K562 (cell line): ENCODE results near the gene ADCY1. TPM values are rescaled to one million over a fixed set of nuclear protein-coding genes. Genes with fewer than 3 reads are reported as not detected.
"Not testable (repeated sequence)": the region's sequence is repeated elsewhere in the genome, so short reads cannot be mapped to it uniquely, and the experiment has no call there.

Experiments
- ATAC-seq: fragments of 200-7000 bp; cut with Tn5 transposase; 3 replicates; pipeline ENCODE4 v1.9.1; 2020; ENCODE audit warnings: moderate library complexity
- BruUV-seq: library from RNA; stranded (reverse); fragments of 400-500 nt; replicated peaks from 2 replicates; lab custom pipeline; 2021; lab: Mats Ljungman, UMichigan
- CTCF ChIA-PET: fragments of 300-600 bp; formaldehyde crosslinking; extraction: SDS; loops from one replicate; lab custom pipeline; 2021; ENCODE audit warnings: low intra/inter-chr PET ratio; lab: Yijun Ruan, JAX
- POLR2A ChIA-PET: fragments of 300-600, 350-650 bp; sonication (Branson Sonifier 250); formaldehyde crosslinking; extraction: SDS; loops from one replicate; lab custom pipeline; 2021; ENCODE audit warnings: antibody characterized with exemption, inconsistent platforms; lab: Yijun Ruan, JAX
- DNase-seq, 4 experiments: peaks; one replicate each; pipeline versions ENCODE4 v3.0.0 to v3.0.0-alpha.2; 2011 to 2018; ENCODE audit warnings: low spot score in 3 of 4, mixed read lengths in 3 of 4; ENCODE audit errors: extremely low read depth in 1 of 4
- FAIRE-seq: peaks from 2 replicates; lab custom pipeline; 2011; peaks lifted over from hg19 to GRCh38; lab: Jason Lieb, UNC
- H2AFZ ChIP-seq: 2 replicates; pipeline ENCODE4 v1.6.0; 2011; ENCODE audit warnings: low read depth, low read length, control low read depth, inconsistent platforms
- H3K27ac ChIP-seq: fragments of 200-600 bp; 3 replicates; pipeline ENCODE4 v1.8.0; 2011; ENCODE audit warnings: low read depth, mild to moderate bottlenecking, control low read depth, inconsistent platforms, low read length, moderate library complexity, mixed read lengths; ENCODE audit errors: extremely low read depth
- H3K27me3 ChIP-seq, 2 experiments: fragments of 300-600 bp in 1 of 2; 2 replicates in 1 of 2; 3 replicates in 1 of 2; pipeline versions ENCODE4 v1.6.0 to v1.8.0; 2011; ENCODE audit warnings: inconsistent platforms in 2 of 2, low read length in 2 of 2, mild to moderate bottlenecking in 1 of 2, mixed read lengths in 1 of 2, moderate library complexity in 1 of 2; ENCODE audit not compliant: control insufficient read depth in 2 of 2, insufficient read depth in 2 of 2
- H3K36me3 ChIP-seq: fragments of 300-600 bp; 3 replicates; pipeline ENCODE4 v1.8.0; 2011; ENCODE audit warnings: mild to moderate bottlenecking, low read length, inconsistent platforms; ENCODE audit not compliant: control insufficient read depth, insufficient read depth
- H3K4me1 ChIP-seq, 2 experiments: fragments of 200-600 bp in 1 of 2; replicated peaks in 1 of 2; 2 replicates in 1 of 2; 3 replicates in 1 of 2; pipeline versions ENCODE4 v1.5.1 to v1.8.0; 2011; ENCODE audit warnings: inconsistent platforms in 2 of 2, low read length in 2 of 2, mild to moderate bottlenecking in 1 of 2, mixed read lengths in 1 of 2, moderate library complexity in 1 of 2; ENCODE audit not compliant: control insufficient read depth in 2 of 2, insufficient read depth in 2 of 2
- H3K4me2 ChIP-seq: 2 replicates; pipeline ENCODE4 v1.6.1; 2011; ENCODE audit warnings: low read length, control low read depth, inconsistent platforms, mixed read lengths; ENCODE audit not compliant: insufficient read depth
- H3K4me3 ChIP-seq: fragments of 200-600 bp; sonication (generic), shearing (Covaris generic); 2 replicates; pipeline ENCODE4 v1.5.1; 2016; ENCODE audit warnings: control low read depth, inconsistent platforms
- H3K79me2 ChIP-seq: fragments of 200-600 bp; 3 replicates; pipeline ENCODE4 v1.8.0; 2011; ENCODE audit warnings: low read length, inconsistent platforms; ENCODE audit not compliant: control insufficient read depth, insufficient read depth
- H3K9ac ChIP-seq, 2 experiments: 2 replicates each; pipeline versions ENCODE4 v1.6.0 to v1.6.1; 2011; ENCODE audit warnings: low read depth in 2 of 2, low read length in 2 of 2, control low read depth in 1 of 2, inconsistent platforms in 1 of 2, mild to moderate bottlenecking in 1 of 2, mixed read lengths in 1 of 2; ENCODE audit not compliant: insufficient read depth in 1 of 2
- H3K9me1 ChIP-seq: one replicate; pipeline ENCODE4 v1.6.0; 2011; ENCODE audit warnings: inconsistent platforms, mild to moderate bottlenecking, low read length, moderate library complexity; ENCODE audit not compliant: control insufficient read depth, insufficient read depth
- H3K9me3 ChIP-seq: replicated peaks from 2 replicates; pipeline ENCODE4 v1.5.1; 2011; ENCODE audit warnings: low read depth, low read length, inconsistent platforms; ENCODE audit not compliant: control insufficient read depth, insufficient read depth
- H4K20me1 ChIP-seq: replicated peaks from 2 replicates; pipeline ENCODE4 v1.6.1; 2011; ENCODE audit warnings: low read length, inconsistent platforms, mixed read lengths; ENCODE audit not compliant: control insufficient read depth, insufficient read depth
- ARHGAP35 ChIP-seq: fragments of 450-650 bp; IDR thresholded peaks from 2 replicates; pipeline ENCODE4 v1.6.1; 2018; ENCODE audit not compliant: partially characterized antibody
- WGBS: fragments of 100-300 bp; shearing (Covaris generic); methylation state at CpG from one replicate; pipeline ENCODE4 v1.1.6; 2016; ENCODE audit warnings: low coverage, mixed read lengths; ENCODE audit not compliant: insufficient coverage; ENCODE audit errors: missing lambda C conversion rate; 5-methylcytosine and 5-hydroxymethylcytosine counted together
- in situ Hi-C: fragments of 300-500 bp; cut with MboI; formaldehyde crosslinking; loops from 4 replicates; pipeline ENCODE4 v1.15.0; 2018; ENCODE audit warnings: inconsistent platforms, mixed read lengths
- intact Hi-C: fragments of 100-400 bp; cut with micrococcal nuclease; formaldehyde crosslinking; loops from 2 replicates; pipeline ENCODE4 v1.14.2; 2022
- polyA plus RNA-seq, 8 experiments: library from polyadenylated mRNA; depleted of rRNA in 4 of 8; stranded (reverse) in 5 of 8; unstranded in 3 of 8; fragments of >200 nt; fragmentation: Nextera tagmentation in 2 of 8; fragmentation: Illumina TruSeq in 1 of 8; extraction: Ambion mirVana in 2 of 8; extraction: Trizol in 1 of 8; gene quantifications; 2 replicates each; pipeline versions ENCODE4 v1.2.1 to v1.2.3, GENCODE V29; 2011 to 2014; ENCODE audit warnings: inconsistent platforms in 1 of 8, missing spikeins in 1 of 8
- total RNA-seq, 7 experiments: library from RNA; depleted of rRNA in 6 of 7; stranded (reverse); fragments of >200 nt in 6 of 7; fragmentation: Illumina TruSeq in 2 of 7; extraction: Trizol in 2 of 7; gene quantifications; 2 replicates each; pipeline versions ENCODE4 v1.2.1 to v1.2.3, GENCODE V29; 2011 to 2021; ENCODE audit warnings: low replicate concordance in 1 of 7
- TF ChIP-seq, protein P1 (sequence below), 3 experiments: fragments of 200-800 bp in 1 of 3; fragments of 250-450 bp in 1 of 3; fragments of 450-650 bp in 1 of 3; sonication (Bioruptor Pico) in 1 of 3; sonication (Bioruptor generic) in 1 of 3; formaldehyde crosslinking in 1 of 3; IDR thresholded peaks; 2 replicates each; pipeline versions ENCODE4 v1.6.1 to v1.8.0; 2016 to 2022; ENCODE audit warnings: mild to moderate bottlenecking in 2 of 3, missing genetic modification characterization in 2 of 3, missing compliant biosample characterization in 1 of 3, moderate library complexity in 1 of 3
- TF ChIP-seq, protein P2 (sequence below): fragments of 250-450 bp; sonication (Bioruptor Pico); IDR thresholded peaks from 2 replicates; pipeline ENCODE4 v1.4.0; 2020; ENCODE audit warnings: mild to moderate bottlenecking

ADCY1 gene
- total and polyA plus RNA-seq, 9 of the 15 experiments (the other 6 are each of a cell fraction or from before 2014, with no cell fraction given): under 0.01 to 0.18 (median 0.10) TPM; not detected in 4

GRCh38 chr7:45543473-45543872, 30.7 kb upstream of the ADCY1 start:
- H3K9ac ChIP-seq: no peak overlapping the region
- no peaks in the 10 kb centered on the region; a peak in 1 of 5 replicates for H3K27me3 ChIP-seq
- no peaks in the 10 kb centered on the region for H4K20me1 ChIP-seq
- no peaks in the 10 kb centered on the region for H3K9me3 ChIP-seq
- in situ Hi-C loops (no loop called here), intact Hi-C loops (no loop called here)
- no peak for DNase-seq
- no peaks in the 10 kb centered on the region for H3K36me3 ChIP-seq
- H3K4me3 ChIP-seq: no peak overlapping the region
- 0% methylated on average over 3 of the region's 3 CpGs for WGBS
- H2AFZ ChIP-seq: no peak overlapping the region
- TF ChIP-seq, protein P1, sequence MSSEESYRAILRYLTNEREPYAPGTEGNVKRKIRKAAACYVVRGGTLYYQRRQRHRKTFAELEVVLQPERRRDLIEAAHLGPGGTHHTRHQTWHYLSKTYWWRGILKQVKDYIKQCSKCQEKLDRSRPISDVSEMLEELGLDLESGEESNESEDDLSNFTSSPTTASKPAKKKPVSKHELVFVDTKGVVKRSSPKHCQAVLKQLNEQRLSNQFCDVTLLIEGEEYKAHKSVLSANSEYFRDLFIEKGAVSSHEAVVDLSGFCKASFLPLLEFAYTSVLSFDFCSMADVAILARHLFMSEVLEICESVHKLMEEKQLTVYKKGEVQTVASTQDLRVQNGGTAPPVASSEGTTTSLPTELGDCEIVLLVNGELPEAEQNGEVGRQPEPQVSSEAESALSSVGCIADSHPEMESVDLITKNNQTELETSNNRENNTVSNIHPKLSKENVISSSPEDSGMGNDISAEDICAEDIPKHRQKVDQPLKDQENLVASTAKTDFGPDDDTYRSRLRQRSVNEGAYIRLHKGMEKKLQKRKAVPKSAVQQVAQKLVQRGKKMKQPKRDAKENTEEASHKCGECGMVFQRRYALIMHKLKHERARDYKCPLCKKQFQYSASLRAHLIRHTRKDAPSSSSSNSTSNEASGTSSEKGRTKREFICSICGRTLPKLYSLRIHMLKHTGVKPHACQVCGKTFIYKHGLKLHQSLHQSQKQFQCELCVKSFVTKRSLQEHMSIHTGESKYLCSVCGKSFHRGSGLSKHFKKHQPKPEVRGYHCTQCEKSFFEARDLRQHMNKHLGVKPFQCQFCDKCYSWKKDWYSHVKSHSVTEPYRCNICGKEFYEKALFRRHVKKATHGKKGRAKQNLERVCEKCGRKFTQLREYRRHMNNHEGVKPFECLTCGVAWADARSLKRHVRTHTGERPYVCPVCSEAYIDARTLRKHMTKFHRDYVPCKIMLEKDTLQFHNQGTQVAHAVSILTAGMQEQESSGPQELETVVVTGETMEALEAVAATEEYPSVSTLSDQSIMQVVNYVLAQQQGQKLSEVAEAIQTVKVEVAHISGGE (CRISPR knock-in tag; IDR thresholded peaks at IDR 0.05): peak in 1 of 3 experiments; percentile 79; a peak in 1 of 6 replicates
- TF ChIP-seq, protein P2, sequence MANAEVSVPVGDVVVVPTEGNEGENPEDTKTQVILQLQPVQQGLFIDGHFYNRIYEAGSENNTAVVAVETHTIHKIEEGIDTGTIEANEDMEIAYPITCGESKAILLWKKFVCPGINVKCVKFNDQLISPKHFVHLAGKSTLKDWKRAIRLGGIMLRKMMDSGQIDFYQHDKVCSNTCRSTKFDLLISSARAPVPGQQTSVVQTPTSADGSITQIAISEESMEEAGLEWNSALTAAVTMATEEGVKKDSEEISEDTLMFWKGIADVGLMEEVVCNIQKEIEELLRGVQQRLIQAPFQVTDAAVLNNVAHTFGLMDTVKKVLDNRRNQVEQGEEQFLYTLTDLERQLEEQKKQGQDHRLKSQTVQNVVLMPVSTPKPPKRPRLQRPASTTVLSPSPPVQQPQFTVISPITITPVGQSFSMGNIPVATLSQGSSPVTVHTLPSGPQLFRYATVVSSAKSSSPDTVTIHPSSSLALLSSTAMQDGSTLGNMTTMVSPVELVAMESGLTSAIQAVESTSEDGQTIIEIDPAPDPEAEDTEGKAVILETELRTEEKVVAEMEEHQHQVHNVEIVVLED (CRISPR knock-in tag): no peak
- TF ChIP-seq ARHGAP35: no peak
- H3K4me1 ChIP-seq: no peaks in the 10 kb centered on the region
- ATAC-seq: no peak
- ChIA-PET CTCF (no interaction called here), POLR2A (no interaction called here)
- no peaks in the 10 kb centered on the region for H3K79me2 ChIP-seq
- no peak overlapping the region for H3K4me2 ChIP-seq
- FAIRE-seq: no peak
- BruUV-seq: no TSS peak
- H3K9me1 ChIP-seq: no peaks in the 10 kb centered on the region
- H3K27ac ChIP-seq: no peak overlapping the region

DNA sequence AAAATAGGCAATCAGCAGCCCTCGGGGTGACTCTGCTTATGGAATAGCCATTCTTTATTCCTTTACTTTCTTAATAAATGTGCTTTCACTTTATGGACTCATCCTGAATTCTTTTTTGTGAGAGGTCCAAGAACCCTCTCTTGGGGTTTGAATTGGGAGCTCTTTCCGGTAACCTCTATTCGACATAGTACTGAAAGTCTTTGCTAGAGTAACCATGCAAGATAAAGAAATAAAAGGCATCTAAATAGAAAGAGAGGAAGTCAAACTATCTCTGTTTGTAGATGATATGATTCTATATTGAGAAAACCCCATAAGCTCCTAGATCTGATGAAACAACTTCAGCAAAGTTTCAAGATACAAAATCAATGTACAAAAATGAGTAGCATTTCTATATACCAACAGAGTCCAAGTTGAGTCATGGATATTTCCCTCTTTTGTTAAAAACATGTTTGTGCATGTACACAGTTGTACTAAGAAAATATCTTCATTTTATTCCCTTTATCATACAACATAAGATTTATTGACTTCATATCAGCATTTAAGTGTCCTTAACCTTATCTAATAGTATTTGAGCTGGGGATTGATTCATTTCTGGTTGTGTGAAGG, 29.0 kb upstream of the ADCY1 start:
- POLR2A ChIA-PET, H3K79me2 ChIP-seq, intact Hi-C loops, H3K36me3 ChIP-seq, in situ Hi-C loops, ATAC-seq, FAIRE-seq, H4K20me1 ChIP-seq, DNase-seq, H3K4me2 ChIP-seq, H3K9ac ChIP-seq, H3K9me3 ChIP-seq, H3K4me3 ChIP-seq, H3K27me3 ChIP-seq, H2AFZ ChIP-seq, H3K4me1 ChIP-seq, H3K9me1 ChIP-seq, BruUV-seq, CTCF ChIA-PET, H3K27ac ChIP-seq: not testable (repeated sequence)
- WGBS: 0% methylated on average over 1 of the region's 3 CpGs
